IMR-90 (cell line): Measurements from ENCODE around the gene HES7. TPM values are rescaled to one million over a fixed set of nuclear protein-coding genes. Genes with fewer than 3 reads are reported as not detected.

ENCODE experiments used
- ATAC-seq: fragments of 200-7000 bp; cut with Tn5 transposase; 2 replicates; pipeline ENCODE4 v1.9.1; 2020; ENCODE audit warnings: low read depth, mild to moderate bottlenecking, moderate library complexity
- BruUV-seq: library from RNA; stranded (reverse); fragments of 400-500 nt; replicated peaks from 2 replicates; lab custom pipeline; 2021; lab: Mats Ljungman, UMichigan
- CTCF ChIA-PET: fragments of 300-600 bp; formaldehyde crosslinking; extraction: SDS; loops from one replicate; lab custom pipeline; 2021; ENCODE audit warnings: antibody characterized with exemption; lab: Yijun Ruan, JAX
- POLR2A ChIA-PET: fragments of 300-600 bp; sonication (Branson Sonifier 250); formaldehyde crosslinking; loops from one replicate; lab custom pipeline; 2022; ENCODE audit warnings: antibody characterized with exemption; ENCODE audit not compliant: unreplicated experiment; lab: Charles Lee
- DNase-seq: peaks from one replicate; pipeline ENCODE4 v3.0.0; 2013
- H2AFZ ChIP-seq: replicated peaks from 2 replicates; pipeline ENCODE3; 2013; ENCODE audit warnings: low read length, mild to moderate bottlenecking; ENCODE audit not compliant: poor library complexity
- H2AK5ac ChIP-seq: 2 replicates; pipeline ENCODE4 v1.6.1; 2013; ENCODE audit warnings: low read depth, low read length, inconsistent platforms
- H2AK9ac ChIP-seq: replicated peaks from 2 replicates; pipeline ENCODE3; 2013; ENCODE audit warnings: mild to moderate bottlenecking, low read depth, low read length, moderate library complexity; ENCODE audit not compliant: poor library complexity
- H2BK120ac ChIP-seq: 2 replicates; pipeline ENCODE4 v1.6.1; 2013; ENCODE audit warnings: low read depth, low read length, inconsistent platforms
- H2BK15ac ChIP-seq: 3 replicates; pipeline ENCODE4 v1.6.1; 2013; ENCODE audit warnings: low read depth, low read length, inconsistent platforms
- H2BK20ac ChIP-seq: 2 replicates; pipeline ENCODE4 v1.6.1; 2013; ENCODE audit warnings: low read depth, mild to moderate bottlenecking, inconsistent platforms, low read length, moderate library complexity
- H2BK5ac ChIP-seq: 2 replicates; pipeline ENCODE4 v1.6.1; 2013; ENCODE audit warnings: mild to moderate bottlenecking, low read depth, low read length, inconsistent platforms; ENCODE audit not compliant: poor library complexity, severe bottlenecking
- H3K14ac ChIP-seq: replicated peaks from 2 replicates; pipeline ENCODE4 v1.6.1; 2013; ENCODE audit warnings: low read depth, low read length, inconsistent platforms
- H3K18ac ChIP-seq: 2 replicates; pipeline ENCODE4 v1.6.1; 2013; ENCODE audit warnings: low read depth, low read length, control low read depth
- H3K23ac ChIP-seq: 2 replicates; pipeline ENCODE4 v1.6.1; 2013; ENCODE audit warnings: low read depth, low read length, inconsistent platforms
- H3K27ac ChIP-seq: 2 replicates; pipeline ENCODE4 v1.5.1; 2013; ENCODE audit warnings: mild to moderate bottlenecking, control low read depth, low read length; ENCODE audit not compliant: insufficient read depth
- H3K27me3 ChIP-seq: 2 replicates; pipeline ENCODE4 v1.6.1; 2013; ENCODE audit warnings: low read length; ENCODE audit not compliant: control insufficient read depth, insufficient read depth
- H3K36me3 ChIP-seq: 2 replicates; pipeline ENCODE4 v1.6.1; 2013; ENCODE audit warnings: low read length, mixed read lengths; ENCODE audit not compliant: control insufficient read depth, insufficient read depth
- H3K4ac ChIP-seq: 2 replicates; pipeline ENCODE4 v1.6.1; 2013; ENCODE audit warnings: low read depth, low read length, inconsistent platforms
- H3K4me1 ChIP-seq: 2 replicates; pipeline ENCODE4 v1.6.1; 2013; ENCODE audit warnings: low read length, mixed read lengths; ENCODE audit not compliant: control insufficient read depth, insufficient read depth
- H3K4me2 ChIP-seq: 2 replicates; pipeline ENCODE4 v1.6.1; 2013; ENCODE audit warnings: low read depth, mild to moderate bottlenecking, control low read depth, low read length, moderate library complexity
- H3K4me3 ChIP-seq: 2 replicates; pipeline ENCODE4 v1.5.1; 2013; ENCODE audit warnings: low read depth, mild to moderate bottlenecking, control low read depth, low read length, moderate library complexity; ENCODE audit not compliant: insufficient read depth
- H3K56ac ChIP-seq: 2 replicates; pipeline ENCODE4 v1.6.1; 2013; ENCODE audit warnings: low read length, inconsistent platforms; ENCODE audit not compliant: insufficient read depth; ENCODE audit errors: extremely low read depth
- H3K79me1 ChIP-seq, 2 experiments: 2 replicates each; pipeline ENCODE4 v1.6.1; 2013; ENCODE audit warnings: low read length in 2 of 2, inconsistent platforms in 1 of 2, low read depth in 1 of 2
- H3K9ac ChIP-seq: 2 replicates; pipeline ENCODE4 v1.6.1; 2013; ENCODE audit warnings: low read depth, low read length, control low read depth
- H3K9me1 ChIP-seq: 2 replicates; pipeline ENCODE4 v1.6.1; 2013; ENCODE audit warnings: low read length, inconsistent platforms; ENCODE audit not compliant: insufficient read depth
- H3K9me3 ChIP-seq: 2 replicates; pipeline ENCODE4 v1.6.1; 2013; ENCODE audit warnings: low read length; ENCODE audit not compliant: control insufficient read depth, insufficient read depth
- H4K20me1 ChIP-seq: 2 replicates; pipeline ENCODE4 v1.6.1; 2013; ENCODE audit warnings: low read length, inconsistent platforms; ENCODE audit not compliant: insufficient read depth
- H4K5ac ChIP-seq: 2 replicates; pipeline ENCODE4 v1.6.1; 2013; ENCODE audit warnings: mild to moderate bottlenecking, low read depth, low read length, control low read depth
- H4K8ac ChIP-seq, 2 experiments: 2 replicates each; pipeline ENCODE4 v1.6.1; 2013; ENCODE audit warnings: low read depth in 2 of 2, low read length in 2 of 2, control low read depth in 1 of 2, inconsistent platforms in 1 of 2
- H4K91ac ChIP-seq: 2 replicates; pipeline ENCODE4 v1.6.1; 2013; ENCODE audit warnings: low read depth, low read length, inconsistent platforms; ENCODE audit not compliant: insufficient read depth
- BHLHE40 ChIP-seq: fragments of 150-350 bp; IDR thresholded peaks from 2 replicates; pipeline ENCODE4 v1.6.1; 2016; ENCODE audit warnings: mild to moderate bottlenecking, low read depth, low read length
- CHD1 ChIP-seq: IDR thresholded peaks from 2 replicates; pipeline ENCODE4 v1.6.1; 2012; ENCODE audit warnings: low read depth, low read length, improper control_type of control experiment
- POLR2A ChIP-seq: IDR thresholded peaks from 2 replicates; pipeline ENCODE4 v1.6.1; 2012; ENCODE audit warnings: mild to moderate bottlenecking, low read depth, low read length
- SMC3 ChIP-seq: fragments of 150-350 bp; IDR thresholded peaks from 2 replicates; pipeline ENCODE4 v1.6.1; 2016; ENCODE audit warnings: low read depth, mild to moderate bottlenecking, antibody characterized with exemption, low read length, moderate library complexity
- WGBS, 2 experiments: methylation state at CpG; one replicate each; pipeline versions ENCODE4 v1.1.5 to v1.1.7; 2013; ENCODE audit warnings: missing lambda C conversion rate in 2 of 2; ENCODE audit not compliant: insufficient read length in 1 of 2; ENCODE audit errors: extremely low coverage in 2 of 2; 5-methylcytosine and 5-hydroxymethylcytosine counted together
- dilution Hi-C: fragments of 300-500 bp; cut with HindIII; formaldehyde crosslinking; loops from one replicate; pipeline ENCODE4 v1.14.3; 2018; ENCODE audit warnings: low sequenced_read_pairs; ENCODE audit not compliant: unreplicated experiment
- in situ Hi-C: fragments of 300-500 bp; cut with MboI; formaldehyde crosslinking; loops from 3 replicates; pipeline ENCODE4 v1.14.3; 2019; ENCODE audit warnings: low sequenced_read_pairs, inconsistent platforms, mixed read lengths
- intact Hi-C: fragments of 100-400 bp; cut with micrococcal nuclease; formaldehyde crosslinking; loops from 2 replicates; pipeline ENCODE4 v1.10.0; 2022
- polyA plus RNA-seq, 3 experiments: library from polyadenylated mRNA; depleted of rRNA; stranded (reverse); fragments of >200 nt; gene quantifications; 2 replicates each; pipeline ENCODE4 v1.2.3, GENCODE V29; 2012; ENCODE audit warnings: low replicate concordance in 1 of 3
- total RNA-seq: library from RNA; depleted of rRNA; stranded (reverse); fragments of >200 nt; gene quantifications from 2 replicates; pipeline ENCODE4 v1.2.3, GENCODE V29; 2012

HES7 gene
- total and polyA plus RNA-seq, 2 of the 4 experiments (the other 2 are of a cell fraction): 0.43 TPM; not detected in 1

DNA sequence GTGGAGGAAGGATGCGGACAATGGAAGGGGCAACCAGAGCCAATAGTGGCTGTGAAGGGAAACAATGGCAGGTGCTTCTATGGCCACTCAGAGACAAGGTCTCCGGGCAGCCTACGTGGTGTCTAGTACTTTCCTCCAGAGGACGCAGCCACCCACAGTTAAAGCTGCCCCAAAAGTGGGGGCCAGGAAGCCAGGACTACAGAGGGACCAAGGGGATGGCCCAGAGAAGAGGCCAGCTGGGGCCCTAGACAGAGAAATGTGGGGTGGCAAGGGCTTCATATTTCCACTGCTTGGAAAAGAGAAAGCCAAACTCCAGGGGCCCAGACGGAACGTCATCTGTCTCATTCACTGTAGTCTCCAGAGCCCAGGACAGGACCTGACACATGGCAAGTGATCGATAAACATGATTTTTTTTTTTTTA, 29.1 kb upstream of the HES7 start:
- Histone ChIP-seq H3K4ac (peak overlapping the region; percentile 86), H3K14ac (0 out of 2 replicates have a peak overlapping the region, but pooled peaks have one; percentile 74), H2BK5ac (peak overlapping the region; percentile 61), H3K27me3 (no peaks in the 10 kb centered on the region), H3K79me1 (peaks cover 3 to 37% of the 10 kb centered on the region in 2 experiments; a peak in 2 of 4 replicates), H2AK9ac (peak overlapping the region; percentile 88), H2BK120ac (peak overlapping the region; percentile 26; the same call in 1 of the 2 replicates), H2BK15ac (peak overlapping the region; percentile 60; the same call in 1 of the 3 replicates), H3K4me2 (no peak overlapping the region), H3K27ac (peak overlapping the region; percentile 38), H2AFZ (peak overlapping the region; percentile 88), H3K9me3 (no peaks in the 10 kb centered on the region), H4K91ac (peak overlapping the region; percentile 48; the same call in 1 of the 2 replicates), H3K4me1 (peaks cover 23% of the 10 kb centered on the region), H3K9ac (no peak overlapping the region), H3K4me3 (no peak overlapping the region), H2BK20ac (0 out of 2 replicates have a peak overlapping the region, but pooled peaks have one; percentile 3), H4K5ac (no peak overlapping the region), H4K20me1 (peaks cover 9% of the 10 kb centered on the region), H3K9me1 (peaks cover 22% of the 10 kb centered on the region), H4K8ac (peak overlapping the region in 1 of 2 experiments; percentile 69; a peak in 1 of 4 replicates), H3K23ac (no peak overlapping the region; the same call in 1 of the 2 replicates), H3K36me3 (peaks cover 16% of the 10 kb centered on the region), H3K56ac (no peak overlapping the region), H3K18ac (no peak overlapping the region), H2AK5ac (peak overlapping the region; percentile 90)
- ATAC-seq (no peak), DNase-seq (no peak)
- dilution Hi-C loops (no loop called here), in situ Hi-C loops (loop anchor here (25.0 kb wide), 1 partner anchor 916 kb away; the partner anchor contains the start of genes DVL2, GABARAP and PHF23), intact Hi-C loops (no loop called here)
- ChIA-PET POLR2A (interaction anchor here (1.2 kb wide), 1 partner anchor 20 kb away, joined by 4 read pairs; no protein-coding TSS in a partner anchor), CTCF (no interaction called here)
- no TSS peak for BruUV-seq
- TF ChIP-seq BHLHE40 (no peak), SMC3 (no peak), CHD1 (no peak), POLR2A (peak; percentile 21; the same call in 1 of the 2 replicates)
- 68% methylated on average over 5 of the region's 7 CpGs; no CpG with 5 or more reads in 1 of the 2 experiments for WGBS, 2 experiments
